SK-N-SH (cell line): ENCODE results near the gene ACAP2. TPM values are rescaled to one million over a fixed set of nuclear protein-coding genes. Genes with fewer than 3 reads are reported as not detected.

Experiments used
- CTCF ChIA-PET: fragments of 300-600, 350-600 bp; formaldehyde crosslinking; extraction: SDS; loops from one replicate; lab custom pipeline; 2021; lab: Yijun Ruan, JAX
- POLR2A ChIA-PET: fragments of 350-600 bp; sonication (Branson Sonifier 250); formaldehyde crosslinking; extraction: SDS; loops from one replicate; lab custom pipeline; 2020; ENCODE audit warnings: antibody characterized with exemption, inconsistent platforms; lab: Yijun Ruan, JAX
- DNase-seq: peaks from one replicate; pipeline ENCODE4 v3.0.0; 2012
- H2AFZ ChIP-seq: fragments of 200-600 bp; sonication (generic); 2 replicates; pipeline ENCODE4 v1.8.1; 2016; ENCODE audit warnings: antibody characterized with exemption, mild to moderate bottlenecking, low read depth
- H3F3A ChIP-seq: fragments of 200-600 bp; sonication (generic); replicated peaks from 2 replicates; pipeline ENCODE3; 2016; ENCODE audit warnings: antibody characterized with exemption, mild to moderate bottlenecking; ENCODE audit not compliant: insufficient read depth
- H3K27ac ChIP-seq, 2 experiments: fragments of 200-500 bp in 1 of 2; fragments of 200-600 bp in 1 of 2; sonication (Bioruptor generic) in 1 of 2; sonication (generic), shearing (Covaris generic) in 1 of 2; 2 replicates each; pipeline versions ENCODE4 v1.5.1 to v1.6.1; 2014 to 2016; ENCODE audit warnings: low read depth in 2 of 2, inconsistent platforms in 1 of 2, low read length in 1 of 2, mild to moderate bottlenecking in 1 of 2, mixed read lengths in 1 of 2
- H3K27me3 ChIP-seq: fragments of 200-600 bp; sonication (generic), shearing (Covaris generic); 2 replicates; pipeline ENCODE4 v1.6.1; 2016; ENCODE audit warnings: mixed run types; ENCODE audit not compliant: insufficient read depth
- H3K36me3 ChIP-seq, 2 experiments: fragments of 200-500 bp in 1 of 2; fragments of 200-600 bp in 1 of 2; sonication (Bioruptor generic) in 1 of 2; sonication (generic) in 1 of 2; replicated peaks in 1 of 2; 2 replicates each; pipeline versions ENCODE3 to v1.5.1; 2014 to 2016; ENCODE audit warnings: low read length in 1 of 2, mild to moderate bottlenecking in 1 of 2; ENCODE audit not compliant: insufficient read depth in 2 of 2, control insufficient read depth in 1 of 2
- H3K4me1 ChIP-seq, 2 experiments: fragments of 200-500 bp in 1 of 2; fragments of 200-600 bp in 1 of 2; sonication (Bioruptor generic) in 1 of 2; sonication (generic), shearing (Covaris generic) in 1 of 2; 2 replicates each; pipeline versions ENCODE4 v1.5.1 to v1.6.1; 2014 to 2016; ENCODE audit warnings: low read depth in 1 of 2, low read length in 1 of 2, mixed run types in 1 of 2; ENCODE audit not compliant: insufficient read depth in 2 of 2, control insufficient read depth in 1 of 2
- H3K4me2 ChIP-seq: fragments of 200-600 bp; sonication (generic), shearing (Covaris generic); 2 replicates; pipeline ENCODE4 v1.6.1; 2017; ENCODE audit warnings: mixed run types
- H3K4me3 ChIP-seq, 2 experiments: fragments of 200-500 bp in 1 of 2; fragments of 200-600 bp in 1 of 2; sonication (Bioruptor generic) in 1 of 2; sonication (generic), shearing (Covaris generic) in 1 of 2; 2 replicates each; pipeline versions ENCODE4 v1.5.1 to v1.8.1; 2014 to 2016; ENCODE audit warnings: low read depth in 2 of 2, inconsistent platforms in 1 of 2, low read length in 1 of 2, mild to moderate bottlenecking in 1 of 2, mixed read lengths in 1 of 2, moderate library complexity in 1 of 2
- H3K79me2 ChIP-seq: fragments of 200-600 bp; sonication (generic); 2 replicates; pipeline ENCODE4 v1.8.1; 2017; ENCODE audit warnings: mild to moderate bottlenecking; ENCODE audit not compliant: insufficient read depth
- H3K9ac ChIP-seq: fragments of 200-600 bp; sonication (generic); 2 replicates; pipeline ENCODE4 v1.6.1; 2017; ENCODE audit warnings: mixed run types
- H3K9me2 ChIP-seq: fragments of 200-600 bp; sonication (generic); 2 replicates; pipeline ENCODE4 v1.6.1; 2017; ENCODE audit warnings: mixed run types
- H3K9me3 ChIP-seq: fragments of 200-600 bp; sonication (generic); 2 replicates; pipeline ENCODE4 v1.6.1; 2017; ENCODE audit warnings: mixed run types, mild to moderate bottlenecking, moderate library complexity
- H4K20me1 ChIP-seq: fragments of 200-600 bp; sonication (generic); 2 replicates; pipeline ENCODE4 v1.6.1; 2017; ENCODE audit warnings: mild to moderate bottlenecking, mixed run types; ENCODE audit not compliant: insufficient read depth
- CHD2 ChIP-seq: fragments of 150-350 bp; IDR thresholded peaks from 2 replicates; pipeline ENCODE4 v1.6.1; 2018; ENCODE audit warnings: low read length; ENCODE audit not compliant: partially characterized antibody
- FOSL2 ChIP-seq: IDR thresholded peaks from 2 replicates; pipeline ENCODE4 v1.4.0; 2012; ENCODE audit warnings: low read depth, mild to moderate bottlenecking, moderate library complexity, borderline replicate concordance
- FOXM1 ChIP-seq: IDR thresholded peaks from 2 replicates; pipeline ENCODE4 v1.4.0; 2012; ENCODE audit warnings: low read depth, mild to moderate bottlenecking
- GABPA ChIP-seq: IDR thresholded peaks from 2 replicates; pipeline ENCODE4 v1.4.0; 2012; ENCODE audit warnings: low read depth, mild to moderate bottlenecking
- GATA2 ChIP-seq: sonication (generic); formaldehyde crosslinking; IDR thresholded peaks from 2 replicates; pipeline ENCODE4 v1.5.0; 2020; ENCODE audit warnings: mild to moderate bottlenecking, missing genetic modification reagents
- JUND ChIP-seq: IDR thresholded peaks from 2 replicates; pipeline ENCODE4 v1.4.0; 2012
- MXI1 ChIP-seq: IDR thresholded peaks from 2 replicates; pipeline ENCODE4 v1.6.1; 2012; ENCODE audit warnings: mild to moderate bottlenecking, low read depth, low read length, improper control_type of control experiment
- NFIC ChIP-seq: IDR thresholded peaks from 2 replicates; pipeline ENCODE4 v1.4.0; 2012; ENCODE audit warnings: borderline replicate concordance
- NRF1 ChIP-seq: IDR thresholded peaks from 2 replicates; pipeline ENCODE4 v1.6.1; 2012; ENCODE audit warnings: low read depth, mild to moderate bottlenecking, low read length
- POLR2AphosphoS5 ChIP-seq: IDR thresholded peaks from 2 replicates; pipeline ENCODE4 v1.6.1; 2012; ENCODE audit warnings: low read depth, low read length
- RFX5 ChIP-seq: IDR thresholded peaks from 2 replicates; pipeline ENCODE4 v1.6.1; 2012; ENCODE audit warnings: mild to moderate bottlenecking, improper control_type of control experiment, low read length
- RXRA ChIP-seq: IDR thresholded peaks from 2 replicates; pipeline ENCODE4 v1.4.0; 2012; ENCODE audit warnings: low read depth, mild to moderate bottlenecking, borderline replicate concordance
- SMC3 ChIP-seq: IDR thresholded peaks from 2 replicates; pipeline ENCODE4 v1.6.1; 2012; ENCODE audit warnings: low read depth, low read length, improper control_type of control experiment
- TCF12 ChIP-seq: IDR thresholded peaks from 2 replicates; pipeline ENCODE4 v1.4.0; 2012
- TEAD4 ChIP-seq: IDR thresholded peaks from 2 replicates; pipeline ENCODE4 v1.4.0; 2012; ENCODE audit warnings: mild to moderate bottlenecking, borderline replicate concordance; ENCODE audit not compliant: insufficient read depth
- WGBS: methylation state at CpG from one replicate; pipeline ENCODE4 v1.1.6; 2017; ENCODE audit warnings: low lambda C conversion rate; 5-methylcytosine and 5-hydroxymethylcytosine counted together
- polyA plus RNA-seq, 3 experiments: library from polyadenylated mRNA; depleted of rRNA; stranded (reverse); fragments of >200 nt; gene quantifications; 2 replicates each; pipeline ENCODE4 v1.2.3, GENCODE V29; 2012
- TF ChIP-seq, protein P1 (sequence below): fragments of 150-350 bp; IDR thresholded peaks from 2 replicates; pipeline ENCODE4 v1.6.1; 2017; ENCODE audit warnings: antibody characterized with exemption, low read length, low read depth, borderline replicate concordance
- TF ChIP-seq, protein P2 (sequence below): fragments of 150-350 bp; IDR thresholded peaks from 2 replicates; pipeline ENCODE4 v1.6.1; 2016; ENCODE audit warnings: mild to moderate bottlenecking, low read depth, low read length
- TF ChIP-seq, protein P3 (sequence below): IDR thresholded peaks from 2 replicates; pipeline ENCODE4; 2012
- TF ChIP-seq, protein P4 (sequence below): fragments of 200-600 bp; sonication (generic); IDR thresholded peaks from 2 replicates; pipeline ENCODE4 v1.6.1; 2017; ENCODE audit warnings: antibody characterized with exemption, mild to moderate bottlenecking, moderate library complexity
- TF ChIP-seq, protein P5 (sequence below): IDR thresholded peaks from 2 replicates; pipeline ENCODE4 v1.4.0; 2012; ENCODE audit warnings: low read depth, borderline replicate concordance

ACAP2 gene
- polyA plus RNA-seq, 1 of the 3 experiments (the other 2 are of a cell fraction), result 6.8 TPM

DNA sequence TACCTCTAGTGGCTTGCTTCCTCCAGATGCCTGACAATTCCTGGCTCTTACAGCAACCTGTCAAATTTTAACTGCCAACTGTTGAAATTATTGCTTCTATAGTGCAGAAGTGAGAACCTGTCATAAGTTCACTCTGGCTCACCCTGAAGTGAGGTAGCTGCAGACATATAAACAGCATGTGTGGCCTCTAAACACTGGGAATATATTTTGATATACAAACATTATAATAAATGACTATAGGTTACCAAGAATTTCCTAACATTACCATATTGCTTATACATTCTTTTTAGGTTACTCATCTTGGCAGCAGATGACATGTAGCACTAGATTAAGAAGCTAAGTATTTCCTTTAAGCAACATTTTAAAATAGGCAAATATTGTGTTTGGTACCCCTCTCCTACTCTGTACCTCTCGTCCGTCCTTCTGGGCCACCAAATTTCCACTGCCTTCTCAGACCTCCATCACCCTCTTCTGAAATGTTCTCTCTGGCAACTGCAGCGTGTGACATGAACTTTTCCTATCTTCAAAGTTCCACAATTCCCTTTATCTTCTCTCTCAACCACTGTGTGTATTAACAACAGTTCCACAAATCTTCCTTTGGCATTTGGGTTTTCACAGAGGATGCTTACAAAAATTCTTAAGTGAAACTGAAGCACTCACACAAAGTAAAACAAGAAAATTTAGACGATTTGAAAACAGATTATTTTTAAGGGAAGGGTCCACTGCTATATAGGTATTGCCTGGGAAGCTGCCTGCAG is 156.5 kb downstream of the ACAP2 start:
- Histone ChIP-seq H3K9me2 (no peaks in the 10 kb centered on the region), H3K79me2 (no peaks in the 10 kb centered on the region), H3K4me2 (peak overlapping the region; percentile 17; the same call in 1 of the 2 replicates), H3K4me3 (no peak overlapping the region)
- no peak for DNase-seq
- WGBS, result 55% methylated on average over 4 of the region's 4 CpGs
- TF ChIP-seq, protein P1, sequence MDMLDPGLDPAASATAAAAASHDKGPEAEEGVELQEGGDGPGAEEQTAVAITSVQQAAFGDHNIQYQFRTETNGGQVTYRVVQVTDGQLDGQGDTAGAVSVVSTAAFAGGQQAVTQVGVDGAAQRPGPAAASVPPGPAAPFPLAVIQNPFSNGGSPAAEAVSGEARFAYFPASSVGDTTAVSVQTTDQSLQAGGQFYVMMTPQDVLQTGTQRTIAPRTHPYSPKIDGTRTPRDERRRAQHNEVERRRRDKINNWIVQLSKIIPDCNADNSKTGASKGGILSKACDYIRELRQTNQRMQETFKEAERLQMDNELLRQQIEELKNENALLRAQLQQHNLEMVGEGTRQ, result no peak
- TF ChIP-seq TCF12, result peak; percentile 18; the same call in 1 of the 2 replicates
- peak; percentile 56; the same call in 1 of the 2 replicates for TF ChIP-seq FOSL2
- TF ChIP-seq NFIC, result peak; percentile 44; the same call in 1 of the 2 replicates
- TF ChIP-seq JUND, result peak; percentile 60
- TF ChIP-seq, all 33 proteins: peak for 4
- Histone ChIP-seq H2AFZ (no peak overlapping the region), H3K27me3 (no peaks in the 10 kb centered on the region), H3K9ac (no peak overlapping the region), H3K27ac (peak overlapping the region in 1 of 2 experiments; percentile 55; a peak in 3 of 4 replicates), H4K20me1 (no peaks in the 10 kb centered on the region), H3F3A (peaks cover 16% of the 10 kb centered on the region), H3K4me1 (peaks cover 0 to 13% of the 10 kb centered on the region in 2 experiments; a peak in 2 of 4 replicates), H3K9me3 (no peaks in the 10 kb centered on the region), H3K36me3 (peaks cover 42 to 50% of the 10 kb centered on the region in 2 experiments)
- ChIA-PET CTCF (interaction anchor here (0.7 to 2.3 kb wide), 2 partner anchors 15 to 20 kb away, joined by 3 to 13 read pairs; partner anchors contain the start of gene XXYLT1), POLR2A (no interaction called here)

DNA sequence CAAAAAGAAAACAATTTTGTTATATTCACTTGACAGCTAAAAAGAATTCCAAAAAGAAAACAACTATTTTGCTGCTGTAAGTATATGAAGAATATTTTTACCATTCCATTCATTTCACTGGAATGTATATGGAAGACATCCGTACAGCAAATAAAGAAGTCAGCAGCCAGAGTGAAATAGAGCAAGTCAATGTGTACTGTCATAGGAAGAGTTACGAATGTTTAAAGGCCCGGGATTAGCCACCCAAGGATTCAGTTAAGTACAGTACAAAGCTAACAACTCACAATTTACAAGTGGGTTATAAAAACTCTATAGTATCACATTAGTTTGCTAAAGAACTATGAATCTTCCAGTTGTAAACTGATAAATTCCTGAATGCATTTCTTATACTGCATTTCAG is 157.4 kb downstream of the ACAP2 start:
- H3K9ac ChIP-seq, result no peak overlapping the region
- H3F3A ChIP-seq, result peaks cover 13% of the 10 kb centered on the region
- no peak overlapping the region for H2AFZ ChIP-seq
- H3K9me2 ChIP-seq, result no peaks in the 10 kb centered on the region
- peak overlapping the region in 1 of 2 experiments; percentile 55; a peak in 1 of 4 replicates for H3K27ac ChIP-seq
- DNase-seq, result no peak
- H3K4me1 ChIP-seq, result peaks cover 0 to 13% of the 10 kb centered on the region in 2 experiments; a peak in 2 of 4 replicates
- H3K27me3 ChIP-seq, result no peaks in the 10 kb centered on the region
- POLR2A ChIA-PET, result no interaction called here
- no peaks in the 10 kb centered on the region for H3K9me3 ChIP-seq
- H4K20me1 ChIP-seq, result no peaks in the 10 kb centered on the region
- CTCF ChIA-PET, result interaction anchor here (1.4 to 2.3 kb wide), 1 partner anchor 14 kb away, joined by 4 to 13 read pairs; the partner anchor contains the start of gene XXYLT1
- 91% methylated on average over 3 of the region's 3 CpGs for WGBS
- H3K4me3 ChIP-seq, result no peak overlapping the region
- H3K36me3 ChIP-seq, result peaks cover 41 to 45% of the 10 kb centered on the region in 2 experiments
- H3K4me2 ChIP-seq, result no peak overlapping the region
- no peaks in the 10 kb centered on the region for H3K79me2 ChIP-seq
- TF ChIP-seq, protein P1, result no peak
- no peak for TF ChIP-seq RXRA
- TF ChIP-seq CHD2, result no peak
- no peak for TF ChIP-seq NRF1
- TF ChIP-seq RFX5, result no peak
- TF ChIP-seq SMC3, result no peak
- no peak for TF ChIP-seq GABPA
- TF ChIP-seq GATA2 (CRISPR knock-in tag), result no peak
- no peak for TF ChIP-seq FOXM1
- no peak for TF ChIP-seq MXI1
- TF ChIP-seq, protein P2, sequence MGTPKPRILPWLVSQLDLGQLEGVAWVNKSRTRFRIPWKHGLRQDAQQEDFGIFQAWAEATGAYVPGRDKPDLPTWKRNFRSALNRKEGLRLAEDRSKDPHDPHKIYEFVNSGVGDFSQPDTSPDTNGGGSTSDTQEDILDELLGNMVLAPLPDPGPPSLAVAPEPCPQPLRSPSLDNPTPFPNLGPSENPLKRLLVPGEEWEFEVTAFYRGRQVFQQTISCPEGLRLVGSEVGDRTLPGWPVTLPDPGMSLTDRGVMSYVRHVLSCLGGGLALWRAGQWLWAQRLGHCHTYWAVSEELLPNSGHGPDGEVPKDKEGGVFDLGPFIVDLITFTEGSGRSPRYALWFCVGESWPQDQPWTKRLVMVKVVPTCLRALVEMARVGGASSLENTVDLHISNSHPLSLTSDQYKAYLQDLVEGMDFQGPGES, result no peak
- TF ChIP-seq, protein P3, sequence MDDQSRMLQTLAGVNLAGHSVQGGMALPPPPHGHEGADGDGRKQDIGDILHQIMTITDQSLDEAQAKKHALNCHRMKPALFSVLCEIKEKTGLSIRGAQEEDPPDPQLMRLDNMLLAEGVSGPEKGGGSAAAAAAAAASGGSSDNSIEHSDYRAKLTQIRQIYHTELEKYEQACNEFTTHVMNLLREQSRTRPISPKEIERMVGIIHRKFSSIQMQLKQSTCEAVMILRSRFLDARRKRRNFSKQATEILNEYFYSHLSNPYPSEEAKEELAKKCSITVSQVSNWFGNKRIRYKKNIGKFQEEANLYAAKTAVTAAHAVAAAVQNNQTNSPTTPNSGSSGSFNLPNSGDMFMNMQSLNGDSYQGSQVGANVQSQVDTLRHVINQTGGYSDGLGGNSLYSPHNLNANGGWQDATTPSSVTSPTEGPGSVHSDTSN, result no peak
- TF ChIP-seq, protein P4, sequence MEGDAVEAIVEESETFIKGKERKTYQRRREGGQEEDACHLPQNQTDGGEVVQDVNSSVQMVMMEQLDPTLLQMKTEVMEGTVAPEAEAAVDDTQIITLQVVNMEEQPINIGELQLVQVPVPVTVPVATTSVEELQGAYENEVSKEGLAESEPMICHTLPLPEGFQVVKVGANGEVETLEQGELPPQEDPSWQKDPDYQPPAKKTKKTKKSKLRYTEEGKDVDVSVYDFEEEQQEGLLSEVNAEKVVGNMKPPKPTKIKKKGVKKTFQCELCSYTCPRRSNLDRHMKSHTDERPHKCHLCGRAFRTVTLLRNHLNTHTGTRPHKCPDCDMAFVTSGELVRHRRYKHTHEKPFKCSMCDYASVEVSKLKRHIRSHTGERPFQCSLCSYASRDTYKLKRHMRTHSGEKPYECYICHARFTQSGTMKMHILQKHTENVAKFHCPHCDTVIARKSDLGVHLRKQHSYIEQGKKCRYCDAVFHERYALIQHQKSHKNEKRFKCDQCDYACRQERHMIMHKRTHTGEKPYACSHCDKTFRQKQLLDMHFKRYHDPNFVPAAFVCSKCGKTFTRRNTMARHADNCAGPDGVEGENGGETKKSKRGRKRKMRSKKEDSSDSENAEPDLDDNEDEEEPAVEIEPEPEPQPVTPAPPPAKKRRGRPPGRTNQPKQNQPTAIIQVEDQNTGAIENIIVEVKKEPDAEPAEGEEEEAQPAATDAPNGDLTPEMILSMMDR, result no peak
- TF ChIP-seq POLR2AphosphoS5, result no peak
- TF ChIP-seq, protein P5, sequence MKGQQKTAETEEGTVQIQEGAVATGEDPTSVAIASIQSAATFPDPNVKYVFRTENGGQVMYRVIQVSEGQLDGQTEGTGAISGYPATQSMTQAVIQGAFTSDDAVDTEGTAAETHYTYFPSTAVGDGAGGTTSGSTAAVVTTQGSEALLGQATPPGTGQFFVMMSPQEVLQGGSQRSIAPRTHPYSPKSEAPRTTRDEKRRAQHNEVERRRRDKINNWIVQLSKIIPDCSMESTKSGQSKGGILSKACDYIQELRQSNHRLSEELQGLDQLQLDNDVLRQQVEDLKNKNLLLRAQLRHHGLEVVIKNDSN, result no peak
- TF ChIP-seq NFIC, result no peak
- TF ChIP-seq TEAD4, result no peak
